HAP-1 (cell line): ENCODE results near the gene MRPL36.
"Not testable (repeated sequence)": the region's sequence is repeated elsewhere in the genome, so short reads cannot be mapped to it uniquely, and the experiment has no call there.

Experiments used
- DNase-seq, 2 experiments: peaks; one replicate each; pipeline ENCODE4 v3.0.0-alpha.2; 2016 to 2020; ENCODE audit warnings: low spot score in 2 of 2
- H3K27me3 ChIP-seq: fragments of 250-450 bp; sonication (Bioruptor Pico); 2 replicates; pipeline ENCODE4 v1.5.1; 2020; ENCODE audit warnings: low read depth, mild to moderate bottlenecking, moderate library complexity
- H3K36me3 ChIP-seq: fragments of 250-450 bp; sonication (Bioruptor Pico); replicated peaks from 2 replicates; pipeline ENCODE4 v1.5.1; 2020; ENCODE audit warnings: mild to moderate bottlenecking
- H3K4me1 ChIP-seq: fragments of 250-450 bp; sonication (Bioruptor Pico); 2 replicates; pipeline ENCODE4 v1.5.1; 2020; ENCODE audit warnings: mild to moderate bottlenecking
- H3K4me3 ChIP-seq: fragments of 250-450 bp; sonication (Bioruptor Pico); 2 replicates; pipeline ENCODE4 v1.5.1; 2020; ENCODE audit warnings: mild to moderate bottlenecking, moderate library complexity
- H3K9me3 ChIP-seq: fragments of 250-450 bp; sonication (Bioruptor Pico); 2 replicates; pipeline ENCODE4 v1.5.1; 2020; ENCODE audit warnings: mild to moderate bottlenecking, moderate library complexity
- in situ Hi-C: fragments of 300-500 bp; cut with MboI; formaldehyde crosslinking; loops from 3 replicates; pipeline ENCODE4 v1.14.3; 2020; ENCODE audit warnings: low sequenced_read_pairs, inconsistent platforms, mixed read lengths

MRPL36 gene

DNA sequence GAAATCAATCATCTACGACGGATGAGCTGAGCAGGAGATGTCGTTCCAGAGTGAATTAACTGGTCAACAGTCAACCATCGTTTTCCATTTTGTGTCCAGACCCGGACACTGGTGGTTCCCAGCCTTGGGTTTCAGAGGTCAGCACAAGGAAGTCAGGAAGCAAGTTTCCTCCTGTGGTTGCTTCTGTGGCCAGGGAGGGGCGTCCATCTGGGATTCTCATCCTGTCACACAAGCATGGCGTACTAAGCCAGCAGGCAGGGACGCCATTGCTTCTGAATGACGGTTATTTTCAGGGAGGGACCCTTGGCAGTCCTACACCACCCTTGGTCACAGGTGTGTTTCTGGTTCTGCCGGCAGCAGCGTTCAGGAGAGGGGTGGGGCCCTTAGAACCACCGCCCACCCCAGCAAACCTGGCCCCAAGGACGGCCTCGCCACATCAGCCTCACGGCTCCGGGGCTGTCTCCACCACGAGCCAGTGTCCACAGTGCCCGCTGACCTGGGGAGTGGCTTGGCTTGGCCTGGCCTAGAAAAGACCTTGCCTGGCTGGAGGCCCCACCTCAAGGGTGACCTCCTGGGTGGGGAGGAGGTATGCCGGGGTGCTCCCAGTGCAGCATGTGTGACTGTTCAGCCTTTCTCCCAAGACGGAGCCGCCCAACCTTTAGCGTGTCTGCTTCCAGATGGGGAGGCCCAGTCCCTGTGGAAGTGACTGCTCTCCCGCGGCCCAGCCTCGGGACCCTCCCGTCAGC is 26.8 kb upstream of the MRPL36 start:
- no peak for DNase-seq
- in situ Hi-C loops: no loop called here

GRCh38 chr5:1824903-1825841 is 25.5 kb upstream of the MRPL36 start:
- DNase-seq: no peak
- H3K9me3 ChIP-seq: no peaks in the 10 kb centered on the region
- in situ Hi-C loops: no loop called here
- no peak overlapping the region for H3K4me3 ChIP-seq
- no peaks in the 10 kb centered on the region for H3K4me1 ChIP-seq
- no peaks in the 10 kb centered on the region for H3K27me3 ChIP-seq
- peaks cover 18% of the 10 kb centered on the region for H3K36me3 ChIP-seq

More for the DNA sequence above, 26.8 kb upstream of the MRPL36 start:
- Histone ChIP-seq H3K4me3 (no peak overlapping the region), H3K36me3 (peaks cover 9% of the 10 kb centered on the region), H3K4me1 (no peaks in the 10 kb centered on the region), H3K9me3 (no peaks in the 10 kb centered on the region), H3K27me3 (no peaks in the 10 kb centered on the region)

DNA sequence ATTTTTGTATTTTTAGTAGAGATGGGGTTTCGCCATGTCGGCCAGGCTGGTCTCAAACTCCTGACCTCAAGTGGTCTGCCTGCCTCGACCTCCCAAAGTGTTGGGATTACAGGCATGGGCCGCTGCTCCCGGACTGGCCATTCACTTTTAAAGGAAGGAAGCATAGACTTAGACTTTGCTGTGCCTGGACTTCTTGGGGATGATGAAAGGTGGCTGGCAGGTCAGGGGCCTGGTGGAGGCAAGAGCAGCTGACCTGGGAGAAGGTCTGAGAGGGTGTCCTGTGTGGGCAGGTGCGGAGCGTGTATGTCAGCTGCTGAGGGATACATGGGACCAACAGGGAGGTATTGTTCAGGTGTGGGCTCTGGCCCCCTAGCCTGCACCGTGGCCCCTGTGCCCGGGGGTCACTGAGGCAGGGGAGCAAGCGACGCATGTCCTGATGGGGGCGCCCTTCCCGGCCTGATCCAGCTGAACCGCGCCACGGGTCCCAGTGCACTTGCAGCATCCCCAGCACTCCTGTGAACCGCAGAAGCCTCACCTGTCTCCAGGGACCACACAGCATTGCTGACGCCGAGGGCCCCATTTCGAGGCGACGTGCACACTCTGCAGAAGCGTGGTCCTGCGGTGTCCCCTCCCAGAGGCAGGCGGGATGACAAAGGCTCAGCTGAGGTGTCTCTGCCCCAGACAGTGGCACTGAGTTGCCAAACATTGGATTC is 24.6 kb upstream of the MRPL36 start:
- in situ Hi-C loops: no loop called here
- Histone ChIP-seq H3K4me3 (no peak overlapping the region), H3K4me1 (no peaks in the 10 kb centered on the region), H3K9me3 (no peaks in the 10 kb centered on the region), H3K36me3 (peaks cover 27% of the 10 kb centered on the region), H3K27me3 (no peaks in the 10 kb centered on the region)
- no peak for DNase-seq

- no peaks in the 10 kb centered on the region for H3K4me1 ChIP-seq
- H3K27me3 ChIP-seq: no peaks in the 10 kb centered on the region
- no peak overlapping the region for H3K4me3 ChIP-seq
- no peaks in the 10 kb centered on the region for H3K9me3 ChIP-seq
- DNase-seq: no peak
- peaks cover 27% of the 10 kb centered on the region for H3K36me3 ChIP-seq
- in situ Hi-C loops: no loop called here
These were observed 23.9 kb upstream of the MRPL36 start for GRCh38 chr5:1823381-1824034.

DNA sequence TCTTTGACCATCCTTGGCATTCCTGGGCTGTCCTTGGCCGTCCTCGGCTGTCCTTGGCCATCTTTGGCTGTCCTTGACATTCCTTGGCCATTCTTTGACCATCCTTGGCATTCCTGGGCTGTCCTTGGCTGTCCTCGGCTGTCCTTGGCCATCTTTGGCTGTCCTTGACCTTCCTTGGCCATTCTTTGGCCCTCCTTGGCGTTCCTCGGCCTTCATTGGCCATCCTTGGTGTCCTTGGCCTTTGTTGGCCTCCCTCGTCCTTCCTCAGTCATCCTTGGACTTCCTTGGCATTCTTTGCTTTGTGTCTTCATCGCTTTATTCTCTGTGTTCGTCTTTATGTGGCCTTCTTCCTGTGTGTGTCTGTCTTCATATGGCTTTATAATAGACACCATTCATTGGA is 22.2 kb upstream of the MRPL36 start:
- H3K36me3 ChIP-seq: peaks cover 31% of the 10 kb centered on the region
- no peak for DNase-seq
- H3K4me3 ChIP-seq: no peak overlapping the region
- no peaks in the 10 kb centered on the region for H3K27me3 ChIP-seq
- no peaks in the 10 kb centered on the region for H3K4me1 ChIP-seq
- no peaks in the 10 kb centered on the region for H3K9me3 ChIP-seq
- in situ Hi-C loops: no loop called here

DNA sequence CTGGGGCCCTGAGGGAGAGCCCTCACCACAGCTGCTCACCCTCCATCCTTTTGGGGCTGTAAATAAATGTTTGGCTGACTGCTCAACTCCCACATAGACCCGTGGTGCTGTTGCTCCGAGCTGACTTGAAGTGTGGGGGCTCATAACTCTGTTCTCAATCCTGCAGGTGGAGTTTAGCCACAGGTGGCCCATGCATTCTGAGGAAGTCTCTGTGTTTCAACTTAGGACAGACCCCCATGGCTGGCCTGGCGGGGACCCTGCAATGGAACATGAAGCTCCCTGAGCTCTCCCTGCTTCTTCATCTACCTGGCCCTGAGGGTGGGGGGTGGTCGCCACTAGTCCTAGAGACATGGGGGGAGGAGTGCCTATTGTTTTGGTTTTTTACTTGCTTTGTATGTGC is 21.3 kb upstream of the MRPL36 start:
- Histone ChIP-seq H3K4me1 (no peaks in the 10 kb centered on the region), H3K27me3 (no peaks in the 10 kb centered on the region), H3K4me3 (no peak overlapping the region), H3K9me3 (no peaks in the 10 kb centered on the region), H3K36me3 (peaks cover 37% of the 10 kb centered on the region)
- no peak for DNase-seq
- in situ Hi-C loops: no loop called here

GRCh38 chr5:1820381-1820780 is 20.7 kb upstream of the MRPL36 start:
- no peak for DNase-seq
- no peak overlapping the region for H3K4me3 ChIP-seq
- H3K4me1 ChIP-seq: no peaks in the 10 kb centered on the region
- H3K9me3 ChIP-seq: no peaks in the 10 kb centered on the region
- no peaks in the 10 kb centered on the region for H3K27me3 ChIP-seq
- peaks cover 42% of the 10 kb centered on the region for H3K36me3 ChIP-seq
- in situ Hi-C loops: no loop called here

DNA sequence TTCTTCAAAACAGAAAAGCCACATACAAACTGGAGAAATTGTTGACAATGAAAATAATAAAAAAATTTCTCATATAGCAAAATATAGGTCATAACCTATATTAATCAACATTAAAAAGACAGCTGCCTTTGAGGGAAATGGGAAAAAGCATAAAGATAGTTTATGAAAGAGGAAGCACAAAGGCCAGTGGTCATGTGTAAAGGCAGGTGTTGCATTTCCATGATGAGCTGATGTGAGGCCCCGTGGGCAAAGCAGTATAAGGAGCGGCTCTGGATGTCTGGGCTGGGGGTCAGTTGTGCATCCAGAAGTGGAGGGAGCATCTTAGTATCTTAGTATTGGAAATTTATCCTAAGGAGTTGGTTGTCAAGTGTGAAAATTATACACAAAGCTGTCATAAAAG is 19.8 kb upstream of the MRPL36 start:
- no peaks in the 10 kb centered on the region for H3K4me1 ChIP-seq
- in situ Hi-C loops: no loop called here
- H3K9me3 ChIP-seq: no peaks in the 10 kb centered on the region
- H3K36me3 ChIP-seq: peaks cover 50% of the 10 kb centered on the region
- H3K27me3 ChIP-seq: no peaks in the 10 kb centered on the region
- H3K4me3 ChIP-seq: no peak overlapping the region
- no peak for DNase-seq

- DNase-seq: no peak
- Histone ChIP-seq H3K4me1 (no peaks in the 10 kb centered on the region), H3K36me3 (peaks cover 53% of the 10 kb centered on the region), H3K4me3 (no peak overlapping the region), H3K9me3 (no peaks in the 10 kb centered on the region), H3K27me3 (no peaks in the 10 kb centered on the region)
- in situ Hi-C loops: no loop called here
These were observed 19.1 kb upstream of the MRPL36 start for GRCh38 chr5:1818784-1819183.

GRCh38 chr5:1817261-1818043 is 17.8 kb upstream of the MRPL36 start:
- in situ Hi-C loops: no loop called here
- H3K4me1 ChIP-seq: no peaks in the 10 kb centered on the region
- H3K4me3 ChIP-seq: no peak overlapping the region
- H3K9me3 ChIP-seq: no peaks in the 10 kb centered on the region
- H3K27me3 ChIP-seq: no peaks in the 10 kb centered on the region
- H3K36me3 ChIP-seq: peaks cover 62% of the 10 kb centered on the region
- no peak for DNase-seq

- DNase-seq, in situ Hi-C loops, H3K4me1 ChIP-seq, H3K4me3 ChIP-seq, H3K9me3 ChIP-seq, H3K27me3 ChIP-seq: not testable (repeated sequence)
- H3K36me3 ChIP-seq: peaks cover 62% of the 10 kb centered on the region
These were observed 17.0 kb upstream of the MRPL36 start for GRCh38 chr5:1816495-1817089.

GRCh38 chr5:1815881-1816292 is 16.2 kb upstream of the MRPL36 start:
- Histone ChIP-seq H3K4me3 (no peak overlapping the region), H3K9me3 (no peaks in the 10 kb centered on the region), H3K4me1 (no peaks in the 10 kb centered on the region), H3K36me3 (peaks cover 64% of the 10 kb centered on the region), H3K27me3 (no peaks in the 10 kb centered on the region)
- DNase-seq: no peak
- in situ Hi-C loops: no loop called here
